H1 (cell line): ENCODE data around the gene SNF8. TPM values are rescaled to one million over a fixed set of nuclear protein-coding genes. Genes with fewer than 3 reads are reported as not detected.

ENCODE experiments used
- CTCF ChIA-PET: fragments of 300-600 bp; sonication (Branson Sonifier 250); formaldehyde crosslinking; loops from one replicate; lab custom pipeline; 2021; ENCODE audit not compliant: partially characterized antibody; lab: Charles Lee
- POLR2A ChIA-PET: fragments of 300-600 bp; sonication (Branson Sonifier 250); formaldehyde crosslinking; loops from one replicate; lab custom pipeline; 2021; ENCODE audit warnings: inconsistent platforms; ENCODE audit not compliant: partially characterized antibody; lab: Charles Lee
- DNase-seq, 2 experiments: peaks; one replicate each; pipeline versions ENCODE4 v3.0.0 to v3.0.0-alpha.2; 2010 to 2022; ENCODE audit warnings: low spot score in 2 of 2, low read depth in 1 of 2, mixed read lengths in 1 of 2
- FAIRE-seq: peaks from 2 replicates; lab custom pipeline; 2011; peaks lifted over from hg19 to GRCh38; lab: Jason Lieb, UNC
- H2AFZ ChIP-seq: 2 replicates; pipeline ENCODE4 v1.8.1; 2012; ENCODE audit warnings: low read length, inconsistent platforms
- H2AK5ac ChIP-seq: 2 replicates; pipeline ENCODE4 v1.6.1; 2013; ENCODE audit warnings: low read depth, low read length
- H2BK120ac ChIP-seq: replicated peaks from 2 replicates; pipeline ENCODE3; 2013; ENCODE audit warnings: low read depth, low read length, inconsistent platforms
- H2BK12ac ChIP-seq: 2 replicates; pipeline ENCODE4 v1.6.1; 2013; ENCODE audit warnings: low read depth, low read length
- H2BK15ac ChIP-seq: 2 replicates; pipeline ENCODE4 v1.6.1; 2013; ENCODE audit warnings: low read length
- H2BK20ac ChIP-seq: 2 replicates; pipeline ENCODE4 v1.6.1; 2013; ENCODE audit warnings: low read length
- H2BK5ac ChIP-seq: 2 replicates; pipeline ENCODE4 v1.6.1; 2013; ENCODE audit warnings: low read depth, low read length
- H3K14ac ChIP-seq: 2 replicates; pipeline ENCODE4 v1.6.1; 2013; ENCODE audit warnings: inconsistent platforms; ENCODE audit not compliant: insufficient read length
- H3K18ac ChIP-seq: 2 replicates; pipeline ENCODE4 v1.6.1; 2013; ENCODE audit warnings: low read length; ENCODE audit errors: extremely low read depth
- H3K23ac ChIP-seq: 2 replicates; pipeline ENCODE4 v1.6.1; 2013; ENCODE audit warnings: inconsistent platforms; ENCODE audit not compliant: insufficient read length
- H3K23me2 ChIP-seq: 2 replicates; pipeline ENCODE4 v1.6.1; 2013; ENCODE audit warnings: low read depth, low read length
- H3K27ac ChIP-seq: 2 replicates; pipeline ENCODE4 v1.6.1; 2011; ENCODE audit warnings: low read depth, low read length, inconsistent platforms
- H3K27me3 ChIP-seq, 4 experiments: replicated peaks in 1 of 4; 1 replicate in 1 of 4; 2 replicates in 3 of 4; pipeline versions ENCODE4 v1.6.1 to v1.8.1; 2011 to 2013; ENCODE audit warnings: low read length in 3 of 4, mild to moderate bottlenecking in 3 of 4, inconsistent platforms in 2 of 4, mixed read lengths in 2 of 4, moderate library complexity in 1 of 4; ENCODE audit not compliant: control insufficient read depth in 3 of 4, insufficient read depth in 3 of 4; ENCODE audit errors: extremely low read depth in 1 of 4
- H3K36me3 ChIP-seq, 4 experiments: 2 replicates each; pipeline versions ENCODE4 v1.6.1 to v1.8.1; 2011 to 2013; ENCODE audit warnings: mild to moderate bottlenecking in 4 of 4, low read length in 3 of 4, moderate library complexity in 2 of 4, control low read depth in 1 of 4, inconsistent platforms in 1 of 4; ENCODE audit not compliant: insufficient read depth in 4 of 4, control insufficient read depth in 2 of 4
- H3K4ac ChIP-seq: replicated peaks from 2 replicates; pipeline ENCODE3; 2013; ENCODE audit warnings: low read length, low read depth, mixed read lengths, inconsistent platforms; ENCODE audit not compliant: insufficient read length
- H3K4me1 ChIP-seq, 4 experiments: replicated peaks in 1 of 4; 1 replicate in 1 of 4; 2 replicates in 3 of 4; pipeline versions ENCODE4 v1.6.1 to v1.8.1; 2011 to 2013; ENCODE audit warnings: low read length in 3 of 4, inconsistent platforms in 2 of 4, mixed read lengths in 1 of 4; ENCODE audit not compliant: insufficient read depth in 4 of 4, control insufficient read depth in 3 of 4
- H3K4me2 ChIP-seq, 2 experiments: 2 replicates each; pipeline versions ENCODE4 v1.6.1 to v1.8.1; 2011 to 2013; ENCODE audit warnings: low read depth in 2 of 2, low read length in 2 of 2, control low read depth in 1 of 2, inconsistent platforms in 1 of 2, mild to moderate bottlenecking in 1 of 2; ENCODE audit not compliant: insufficient read depth in 1 of 2
- H3K4me3 ChIP-seq, 4 experiments: fragments of 200-600, 300-600 bp in 1 of 4; sonication (generic), shearing (Covaris generic), sonication (Bioruptor Twin) in 1 of 4; 2 replicates each; pipeline versions ENCODE4 v1.5.1 to v1.8.1; 2011 to 2016; ENCODE audit warnings: low read length in 4 of 4, low read depth in 3 of 4, control low read depth in 2 of 4, inconsistent platforms in 2 of 4, mild to moderate bottlenecking in 2 of 4, mixed read lengths in 1 of 4, moderate library complexity in 1 of 4; ENCODE audit not compliant: insufficient read depth in 2 of 4; ENCODE audit errors: extremely low read depth in 1 of 4
- H3K56ac ChIP-seq: replicated peaks from 2 replicates; pipeline ENCODE3; 2013; ENCODE audit warnings: low read depth, mild to moderate bottlenecking, mixed read lengths, low read length, inconsistent platforms; ENCODE audit not compliant: insufficient read length
- H3K79me1 ChIP-seq: 2 replicates; pipeline ENCODE4 v1.6.1; 2013; ENCODE audit warnings: low read depth, low read length, control low read depth
- H3K79me2 ChIP-seq, 2 experiments: 2 replicates each; pipeline versions ENCODE4 v1.6.1 to v1.8.1; 2012 to 2013; ENCODE audit warnings: low read length in 2 of 2, mild to moderate bottlenecking in 2 of 2, inconsistent platforms in 1 of 2; ENCODE audit not compliant: insufficient read depth in 2 of 2, control insufficient read depth in 1 of 2
- H3K9ac ChIP-seq, 4 experiments: replicated peaks in 1 of 4; 1 replicate in 1 of 4; 2 replicates in 3 of 4; pipeline versions ENCODE4 v1.6.1 to v1.8.1; 2011 to 2013; ENCODE audit warnings: low read depth in 3 of 4, low read length in 3 of 4, control low read depth in 2 of 4, mild to moderate bottlenecking in 2 of 4, moderate library complexity in 2 of 4, inconsistent platforms in 1 of 4; ENCODE audit errors: extremely low read depth in 1 of 4
- H3K9me3 ChIP-seq, 2 experiments: 2 replicates each; pipeline versions ENCODE4 v1.6.1 to v1.8.1; 2012 to 2013; ENCODE audit warnings: mild to moderate bottlenecking in 2 of 2, moderate library complexity in 2 of 2, control low read depth in 1 of 2, inconsistent platforms in 1 of 2, low read depth in 1 of 2, low read length in 1 of 2, mixed read lengths in 1 of 2; ENCODE audit not compliant: insufficient read depth in 2 of 2
- H4K20me1 ChIP-seq, 2 experiments: replicated peaks in 1 of 2; 2 replicates each; pipeline versions ENCODE3 to v1.8.1; 2011 to 2013; ENCODE audit warnings: inconsistent platforms in 2 of 2, low read length in 2 of 2, mild to moderate bottlenecking in 1 of 2; ENCODE audit not compliant: insufficient read depth in 2 of 2, control insufficient read depth in 1 of 2
- H4K5ac ChIP-seq: 2 replicates; pipeline ENCODE4 v1.6.1; 2013; ENCODE audit warnings: low read length, low read depth, mixed read lengths, inconsistent platforms; ENCODE audit not compliant: insufficient read length
- H4K8ac ChIP-seq: 2 replicates; pipeline ENCODE4 v1.8.0; 2013; ENCODE audit warnings: mild to moderate bottlenecking, moderate library complexity, low read length, inconsistent platforms; ENCODE audit not compliant: insufficient read depth; ENCODE audit errors: extremely low read depth
- H4K91ac ChIP-seq: replicated peaks from 2 replicates; pipeline ENCODE3; 2013; ENCODE audit warnings: low read length, mixed read lengths, inconsistent platforms; ENCODE audit not compliant: insufficient read length
- BACH1 ChIP-seq: IDR thresholded peaks from 2 replicates; pipeline ENCODE4 v1.6.1; 2012; ENCODE audit warnings: low read length, improper control_type of control experiment
- EZH2 ChIP-seq: fragments of 200-600 bp; sonication (generic); IDR thresholded peaks from 2 replicates; pipeline ENCODE4 v1.7.1; 2012; ENCODE audit warnings: low read depth, mild to moderate bottlenecking, moderate library complexity, low read length, inconsistent platforms; ENCODE audit not compliant: severe bottlenecking
- GABPA ChIP-seq: IDR thresholded peaks from 2 replicates; pipeline ENCODE4 v1.6.1; 2011; ENCODE audit warnings: mild to moderate bottlenecking, low read length, moderate library complexity, borderline replicate concordance; ENCODE audit not compliant: insufficient read depth
- KDM5A ChIP-seq: fragments of 200-600 bp; IDR thresholded peaks from 2 replicates; pipeline ENCODE4 v1.7.1; 2012; ENCODE audit warnings: mild to moderate bottlenecking, low read length, inconsistent platforms, mixed read lengths
- RAD21 ChIP-seq, 2 experiments: IDR thresholded peaks in 1 of 2; conservative IDR thresholded peaks in 1 of 2; 2 replicates each; pipeline ENCODE4 v1.6.1; 2011; ENCODE audit warnings: low read depth in 2 of 2, low read length in 2 of 2, improper control_type of control experiment in 1 of 2, inconsistent platforms in 1 of 2, mild to moderate bottlenecking in 1 of 2, moderate library complexity in 1 of 2
- TAF1 ChIP-seq: IDR thresholded peaks from 2 replicates; pipeline ENCODE4 v1.6.1; 2011; ENCODE audit warnings: mild to moderate bottlenecking, low read depth, low read length
- USF2 ChIP-seq: IDR thresholded peaks from 2 replicates; pipeline ENCODE4 v1.6.1; 2011; ENCODE audit warnings: low read length, improper control_type of control experiment
- WGBS, 2 experiments: shearing (Covaris generic) in 1 of 2; methylation state at CpG; one replicate each; pipeline versions ENCODE4 v1.1.6 to v1.1.7; 2013 to 2015; ENCODE audit warnings: low lambda C conversion rate in 2 of 2, mixed read lengths in 2 of 2, inconsistent platforms in 1 of 2, low coverage in 1 of 2, missing lambda C conversion rate in 1 of 2; ENCODE audit not compliant: insufficient replicate concordance in 2 of 2, insufficient coverage in 1 of 2, insufficient read length in 1 of 2; ENCODE audit errors: extremely low coverage in 1 of 2, missing lambda C conversion rate in 1 of 2; 5-methylcytosine and 5-hydroxymethylcytosine counted together
- polyA plus RNA-seq, 7 experiments: library from polyadenylated mRNA; depleted of rRNA in 3 of 7; stranded (reverse) in 5 of 7; unstranded in 2 of 7; fragments of >200 nt in 5 of 7; fragments of 200-250 nt in 2 of 7; gene quantifications; 1 replicate in 5 of 7; 2 replicates in 1 of 7; 4 replicates in 1 of 7; pipeline versions ENCODE4 v1.2.1 to v1.2.3, GENCODE V29; 2011 to 2013; ENCODE audit warnings: missing spikeins in 2 of 7, mixed read lengths in 2 of 7
- total RNA-seq: library from RNA; stranded (reverse); fragmentation: NEBNext Ultra II Directional; extraction: Animal tissue kit (Norgen Biotek cat#: 25700); gene quantifications from 2 replicates; pipeline ENCODE4 v1.2.1, GENCODE V29; 2021

SNF8 gene
- total and polyA plus RNA-seq, 2 of the 8 experiments (the other 6 are each of a cell fraction or from before 2014, with no cell fraction given) = 132 to 133 TPM

- no peak for FAIRE-seq
- POLR2A ChIA-PET = interaction anchor here (0.7 to 3.6 kb wide), 2 partner anchors 45 to 273 kb away, joined by 3 to 25 read pairs; partner anchors contain the start of gene IGF2BP1
- no peak overlapping the region for H3K56ac ChIP-seq
Observed at GRCh38 chr17:48951572-48951971, 6.9 kb upstream of the SNF8 start.

More at GRCh38 chr17:48951572-48951971, 6.9 kb upstream of the SNF8 start:
- Histone ChIP-seq H2AK5ac (no peak overlapping the region), H2BK120ac (no peak overlapping the region), H2BK12ac (no peak overlapping the region), H4K91ac (no peak overlapping the region), H4K20me1 (no peaks in the 10 kb centered on the region), H3K23me2 (no peaks in the 10 kb centered on the region)
- 94% methylated on average over 5 of the region's 5 CpGs; no CpG with 5 or more reads in 1 of the 2 experiments for WGBS, 2 experiments
- TF ChIP-seq GABPA (no peak), RAD21 (IDR thresholded peaks at IDR 0.05 in 1 of 2, conservative IDR thresholded peaks at IDR 0.05 in 1 of 2; ENCODE audit: low read depth in 2 of 2, low read length in 2 of 2) (no peak), KDM5A (no peak), BACH1 (no peak), USF2 (no peak), EZH2 (no peak), TAF1 (no peak)
- TF ChIP-seq, all 59 proteins: peak for 0
- Histone ChIP-seq H3K9me3 (no peaks in the 10 kb centered on the region), H3K27ac (no peak overlapping the region), H4K8ac (no peak overlapping the region), H3K14ac (no peak overlapping the region), H3K9ac (no peak overlapping the region; a peak in 1 of 7 replicates), H3K79me2 (no peaks in the 10 kb centered on the region), H3K18ac (no peak overlapping the region), H3K4me3 (no peak overlapping the region), H2BK5ac (no peak overlapping the region), H3K23ac (no peak overlapping the region), H3K4me1 (peaks cover 0 to 5% (median 3%) of the 10 kb centered on the region in 4 experiments; a peak in 3 of 7 replicates), H3K4me2 (no peak overlapping the region), H2AFZ (no peak overlapping the region), H4K5ac (no peak overlapping the region), H3K36me3 (no peaks in the 10 kb centered on the region), H2BK15ac (no peak overlapping the region), H2BK20ac (no peak overlapping the region; the same call in 1 of the 2 replicates), H3K79me1 (no peaks in the 10 kb centered on the region), H3K27me3 (no peaks in the 10 kb centered on the region), H3K4ac (no peak overlapping the region)
- CTCF ChIA-PET = interaction anchor here (0.9 to 3.8 kb wide), 7 partner anchors 10 to 100 kb away, joined by 3 to 23 read pairs (median 6); no protein-coding TSS in a partner anchor
- no peak for DNase-seq
